ENCODE results near the gene ATAT1. TPM values are rescaled to one million over a fixed set of nuclear protein-coding genes. Genes with fewer than 3 reads are reported as not detected.

The ATAT1 gene
- total and polyA plus RNA-seq, 9 of the 15 experiments (the other 6 are each of a cell fraction or from before 2014, with no cell fraction given) = 0.65 to 5.8 (median 1.6) TPM

- TF ChIP-seq ZBED1 (IDR thresholded peaks at IDR 0.05) (no peak; the same call in 1 of the 2 replicates), NFE2L1 (tag; IDR thresholded peaks at IDR 0.05; ENCODE audit: borderline replicate concordance, low read depth) (no peak), ZEB2 (IDR thresholded peaks at IDR 0.05) (no peak), KLF16 (IDR thresholded peaks at IDR 0.05) (no peak), TAL1 (IDR thresholded peaks at IDR 0.05) (no peak), ZNF398 (CRISPR knock-in tag; IDR thresholded peaks at IDR 0.05) (no peak), ZNF511 (CRISPR knock-in tag; IDR thresholded peaks at IDR 0.05) (no peak), RBM25 (IDR thresholded peaks at IDR 0.05; ENCODE audit: low read depth, low read length, severe bottlenecking) (peak; percentile 3), POU5F1 (IDR thresholded peaks at IDR 0.05; ENCODE audit: borderline replicate concordance, low read depth, low read length, partially characterized antibody) (no peak), VEZF1 (CRISPR knock-in tag; IDR thresholded peaks at IDR 0.05) (peak; percentile 44), ZSCAN29 (IDR thresholded peaks at IDR 0.05) (no peak), ETV1 (tag; conservative IDR thresholded peaks at IDR 0.05; ENCODE audit: low read depth) (no peak), ZNF75A (CRISPR knock-in tag; IDR thresholded peaks at IDR 0.05) (no peak; the same call in 1 of the 2 replicates), CBX1 (IDR thresholded peaks at IDR 0.05; ENCODE audit: low read depth) (no peak; the same call in 1 of the 2 replicates), CCAR2 (IDR thresholded peaks at IDR 0.05; ENCODE audit: low read depth, low read length) (no peak), MLLT1 (IDR thresholded peaks at IDR 0.05) (peak in 1 of 2 experiments; percentile 57; a peak in 3 of 4 replicates), SMAD4 (CRISPR knock-in tag; conservative IDR thresholded peaks at IDR 0.05) (no peak), ZNF695 (CRISPR knock-in tag; IDR thresholded peaks at IDR 0.05) (no peak), NFRKB (IDR thresholded peaks at IDR 0.05; ENCODE audit: low read depth) (no peak), BHLHE40 (IDR thresholded peaks at IDR 0.05; ENCODE audit: low read length) (no peak), CLOCK (CRISPR knock-in tag; IDR thresholded peaks at IDR 0.05; ENCODE audit: borderline replicate concordance) (no peak)
Measured at GRCh38 chr6:30615958-30616810, 10.5 kb upstream of the ATAT1 start (continued).

All from K562 (cell line).